Measurements from ENCODE around the gene PRCC.

Gene PRCC

GRCh38 chr1:156840898-156841279, 73.6 kb downstream of the PRCC start:
- FAIRE-seq (no peak), DNase-seq (ENCODE audit: low spot score) (no peak)

GRCh38 chr1:156841295-156841855, 74.0 kb downstream of the PRCC start:
- no peak for FAIRE-seq

GRCh38 chr1:156842618-156843300, 75.4 kb downstream of the PRCC start:
- FAIRE-seq = no peak

More at GRCh38 chr1:156841295-156841855, 74.0 kb downstream of the PRCC start:
- DNase-seq (ENCODE audit: low spot score) = no peak

GRCh38 chr1:156844102-156844501, 76.8 kb downstream of the PRCC start:
- DNase-seq (ENCODE audit: low spot score) = no peak
- no peak for FAIRE-seq

More at GRCh38 chr1:156842618-156843300, 75.4 kb downstream of the PRCC start:
- DNase-seq (ENCODE audit: low spot score) = no peak

- FAIRE-seq = no peak
- DNase-seq (ENCODE audit: low spot score) = no peak
These were observed 77.3 kb downstream of the PRCC start for GRCh38 chr1:156844638-156845037.

- no peak for DNase-seq (ENCODE audit: low spot score)
These were observed 78.0 kb downstream of the PRCC start for GRCh38 chr1:156845055-156845952.

GRCh38 chr1:156845953-156846545, 78.7 kb downstream of the PRCC start:
- no peak for DNase-seq (ENCODE audit: low spot score)
- FAIRE-seq = no peak

More at GRCh38 chr1:156845055-156845952, 78.0 kb downstream of the PRCC start:
- FAIRE-seq = no peak

GRCh38 chr1:156846643-156847042, 79.3 kb downstream of the PRCC start:
- FAIRE-seq (no peak), DNase-seq (ENCODE audit: low spot score) (no peak)

GRCh38 chr1:156847591-156848460, 80.5 kb downstream of the PRCC start:
- no peak for FAIRE-seq
- DNase-seq (ENCODE audit: low spot score) = no peak

- DNase-seq (ENCODE audit: low spot score) = no peak
- FAIRE-seq = no peak
These were observed 81.3 kb downstream of the PRCC start for GRCh38 chr1:156848461-156849150.

GRCh38 chr1:156849151-156849496, 81.8 kb downstream of the PRCC start:
- DNase-seq (ENCODE audit: low spot score) (no peak), FAIRE-seq (no peak)
